H1 (cell line): ENCODE results near the gene GPR156. TPM values are rescaled to one million over a fixed set of nuclear protein-coding genes. Genes with fewer than 3 reads are reported as not detected.

Experiments used
- CHD1 ChIP-seq: IDR thresholded peaks from 2 replicates; pipeline ENCODE4 v1.6.1; 2012; ENCODE audit warnings: low read depth, low read length, improper control_type of control experiment
- CHD7 ChIP-seq: fragments of 300-600 bp; sonication (generic); IDR thresholded peaks from 2 replicates; pipeline ENCODE4 v1.7.1; 2012; ENCODE audit warnings: low read length, moderate library complexity, mild to moderate bottlenecking, inconsistent platforms; ENCODE audit not compliant: insufficient replicate concordance
- EP300 ChIP-seq, 2 experiments: IDR thresholded peaks; 1 replicate in 1 of 2; 2 replicates in 1 of 2; pipeline ENCODE4 v1.6.1; 2011 to 2012; ENCODE audit warnings: low read depth in 2 of 2, low read length in 2 of 2, mild to moderate bottlenecking in 2 of 2, borderline replicate concordance in 1 of 2, inconsistent platforms in 1 of 2, moderate library complexity in 1 of 2
- polyA plus RNA-seq, 7 experiments: library from polyadenylated mRNA; depleted of rRNA in 3 of 7; stranded (reverse) in 5 of 7; unstranded in 2 of 7; fragments of >200 nt in 5 of 7; fragments of 200-250 nt in 2 of 7; gene quantifications; 1 replicate in 5 of 7; 2 replicates in 1 of 7; 4 replicates in 1 of 7; pipeline versions ENCODE4 v1.2.1 to v1.2.3, GENCODE V29; 2011 to 2013; ENCODE audit warnings: missing spikeins in 2 of 7, mixed read lengths in 2 of 7
- total RNA-seq: library from RNA; stranded (reverse); fragmentation: NEBNext Ultra II Directional; extraction: Animal tissue kit (Norgen Biotek cat#: 25700); gene quantifications from 2 replicates; pipeline ENCODE4 v1.2.1, GENCODE V29; 2021

GPR156 gene
- total and polyA plus RNA-seq, 2 of the 8 experiments (the other 6 are each of a cell fraction or from before 2014, with no cell fraction given): 1.6 to 1.8 TPM

GRCh38 chr3:120204338-120204737 lies 80.7 kb downstream of the GPR156 start (continued):
- TF ChIP-seq CHD7 (no peak), EP300 (IDR thresholded peaks at IDR 0.05; ENCODE audit: borderline replicate concordance in 1 of 2, low read depth in 2 of 2, low read length in 2 of 2) (no peak), CHD1 (no peak)
- TF ChIP-seq, all 59 proteins: peak for 0
